Right lobe of liver (tissue), 4 donors: ENCODE results near the gene SERPING1.

Experiments used
- POLR2A ChIP-seq: fragments of 450-650 bp; IDR thresholded peaks from one replicate; pipeline ENCODE4 v1.6.1; 2017; ENCODE audit warnings: antibody characterized with exemption, mild to moderate bottlenecking
- TF ChIP-seq, protein P1 (sequence below), 4 donors: fragments of 200-600 bp in 3 of 4; fragments of 450-650 bp in 1 of 4; IDR thresholded peaks; one replicate each; pipeline versions ENCODE4 v1.5.1 to v1.8.0; 2016 to 2022; ENCODE audit warnings: antibody characterized with exemption in 4 of 4, mild to moderate bottlenecking in 2 of 4
- donor health status: DM: no; HTN: no; CAD: no.
- donor health status: DM: no; HTN: no; CAD: no.
- donor health status: DM: no; HTN: yes; CAD: no.

- TF ChIP-seq, protein P1, sequence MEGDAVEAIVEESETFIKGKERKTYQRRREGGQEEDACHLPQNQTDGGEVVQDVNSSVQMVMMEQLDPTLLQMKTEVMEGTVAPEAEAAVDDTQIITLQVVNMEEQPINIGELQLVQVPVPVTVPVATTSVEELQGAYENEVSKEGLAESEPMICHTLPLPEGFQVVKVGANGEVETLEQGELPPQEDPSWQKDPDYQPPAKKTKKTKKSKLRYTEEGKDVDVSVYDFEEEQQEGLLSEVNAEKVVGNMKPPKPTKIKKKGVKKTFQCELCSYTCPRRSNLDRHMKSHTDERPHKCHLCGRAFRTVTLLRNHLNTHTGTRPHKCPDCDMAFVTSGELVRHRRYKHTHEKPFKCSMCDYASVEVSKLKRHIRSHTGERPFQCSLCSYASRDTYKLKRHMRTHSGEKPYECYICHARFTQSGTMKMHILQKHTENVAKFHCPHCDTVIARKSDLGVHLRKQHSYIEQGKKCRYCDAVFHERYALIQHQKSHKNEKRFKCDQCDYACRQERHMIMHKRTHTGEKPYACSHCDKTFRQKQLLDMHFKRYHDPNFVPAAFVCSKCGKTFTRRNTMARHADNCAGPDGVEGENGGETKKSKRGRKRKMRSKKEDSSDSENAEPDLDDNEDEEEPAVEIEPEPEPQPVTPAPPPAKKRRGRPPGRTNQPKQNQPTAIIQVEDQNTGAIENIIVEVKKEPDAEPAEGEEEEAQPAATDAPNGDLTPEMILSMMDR (IDR thresholded peaks at IDR 0.05), result no peak
- no peak for TF ChIP-seq POLR2A
Observed at GRCh38 chr11:57596266-57596885, 1.1 kb upstream of the SERPING1 start.
